ENCODE results near the gene CIB2. TPM values are rescaled to one million over a fixed set of nuclear protein-coding genes. Genes with fewer than 3 reads are reported as not detected.

The CIB2 gene
- total RNA-seq, 4 donors from 2014 or later: 2.0 to 8.5 (median 6.5) TPM

DNA sequence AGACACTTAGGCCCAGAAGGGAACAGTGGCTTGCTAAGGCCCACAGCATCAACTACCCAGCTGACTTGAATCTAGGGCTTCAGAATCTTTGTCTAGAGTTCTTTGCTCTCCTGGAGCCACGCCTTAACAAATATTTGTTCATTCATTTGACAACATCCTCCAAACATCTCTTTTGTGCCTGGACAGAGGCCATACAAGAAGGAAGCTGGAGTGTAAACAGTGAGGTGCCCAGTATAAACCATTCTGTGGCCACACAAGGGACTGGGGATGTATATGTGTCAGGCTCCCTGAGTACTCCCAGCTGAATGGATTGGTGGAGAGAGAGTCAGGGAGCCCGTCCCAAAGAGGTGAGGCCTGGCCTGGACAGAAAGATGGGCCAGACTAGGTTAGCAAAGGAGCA is 3.4 kb downstream of the CIB2 start:
- Histone ChIP-seq H3K27ac (no peak overlapping the region), H3K36me3 (no peaks in the 10 kb centered on the region), H3K9me3 (no peaks in the 10 kb centered on the region), H3K4me3 (no peak overlapping the region), H3K4me1 (peaks cover 24% of the 10 kb centered on the region), H3K27me3 (no peaks in the 10 kb centered on the region)
- TF ChIP-seq, protein P1, sequence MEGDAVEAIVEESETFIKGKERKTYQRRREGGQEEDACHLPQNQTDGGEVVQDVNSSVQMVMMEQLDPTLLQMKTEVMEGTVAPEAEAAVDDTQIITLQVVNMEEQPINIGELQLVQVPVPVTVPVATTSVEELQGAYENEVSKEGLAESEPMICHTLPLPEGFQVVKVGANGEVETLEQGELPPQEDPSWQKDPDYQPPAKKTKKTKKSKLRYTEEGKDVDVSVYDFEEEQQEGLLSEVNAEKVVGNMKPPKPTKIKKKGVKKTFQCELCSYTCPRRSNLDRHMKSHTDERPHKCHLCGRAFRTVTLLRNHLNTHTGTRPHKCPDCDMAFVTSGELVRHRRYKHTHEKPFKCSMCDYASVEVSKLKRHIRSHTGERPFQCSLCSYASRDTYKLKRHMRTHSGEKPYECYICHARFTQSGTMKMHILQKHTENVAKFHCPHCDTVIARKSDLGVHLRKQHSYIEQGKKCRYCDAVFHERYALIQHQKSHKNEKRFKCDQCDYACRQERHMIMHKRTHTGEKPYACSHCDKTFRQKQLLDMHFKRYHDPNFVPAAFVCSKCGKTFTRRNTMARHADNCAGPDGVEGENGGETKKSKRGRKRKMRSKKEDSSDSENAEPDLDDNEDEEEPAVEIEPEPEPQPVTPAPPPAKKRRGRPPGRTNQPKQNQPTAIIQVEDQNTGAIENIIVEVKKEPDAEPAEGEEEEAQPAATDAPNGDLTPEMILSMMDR (IDR thresholded peaks at IDR 0.05): no peak
- WGBS: 89% methylated on average over 2 of the region's 2 CpGs
- no peak for DNase-seq (ENCODE audit: low spot score in 2 of 2)

DNA sequence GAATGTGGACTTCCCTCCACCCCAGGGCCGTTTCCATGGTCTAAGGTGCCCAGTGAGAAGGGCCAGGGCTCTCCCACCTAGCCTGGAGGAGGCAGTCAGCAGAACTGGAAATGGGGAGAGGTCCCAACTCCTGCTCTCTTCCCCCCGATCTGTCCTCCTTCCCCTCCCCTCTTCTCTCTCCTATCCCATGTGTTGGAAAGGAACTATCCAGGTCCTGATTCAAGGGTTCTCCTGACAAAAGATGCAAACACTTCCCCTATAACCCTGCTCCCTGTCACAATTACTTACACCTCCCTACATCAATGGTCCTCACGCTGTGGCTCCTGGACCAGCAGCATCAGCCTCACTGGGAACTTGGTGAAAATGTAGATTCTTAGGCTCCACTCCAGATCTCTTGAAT is 6.0 kb downstream of the CIB2 start:
- Histone ChIP-seq H3K27ac (no peak overlapping the region), H3K9me3 (no peaks in the 10 kb centered on the region), H3K27me3 (no peaks in the 10 kb centered on the region), H3K4me3 (no peak overlapping the region), H3K4me1 (peaks cover under 1% of the 10 kb centered on the region), H3K36me3 (no peaks in the 10 kb centered on the region)
- WGBS: 90% methylated on average over 2 of the region's 3 CpGs
- TF ChIP-seq, protein P1 (IDR thresholded peaks at IDR 0.05): no peak
- TF ChIP-seq POLR2AphosphoS5 (IDR thresholded peaks at IDR 0.05) (no peak), EP300 (IDR thresholded peaks at IDR 0.05) (no peak), POLR2A (IDR thresholded peaks at IDR 0.05) (no peak)
- DNase-seq (ENCODE audit: low spot score in 2 of 2): no peak

DNA sequence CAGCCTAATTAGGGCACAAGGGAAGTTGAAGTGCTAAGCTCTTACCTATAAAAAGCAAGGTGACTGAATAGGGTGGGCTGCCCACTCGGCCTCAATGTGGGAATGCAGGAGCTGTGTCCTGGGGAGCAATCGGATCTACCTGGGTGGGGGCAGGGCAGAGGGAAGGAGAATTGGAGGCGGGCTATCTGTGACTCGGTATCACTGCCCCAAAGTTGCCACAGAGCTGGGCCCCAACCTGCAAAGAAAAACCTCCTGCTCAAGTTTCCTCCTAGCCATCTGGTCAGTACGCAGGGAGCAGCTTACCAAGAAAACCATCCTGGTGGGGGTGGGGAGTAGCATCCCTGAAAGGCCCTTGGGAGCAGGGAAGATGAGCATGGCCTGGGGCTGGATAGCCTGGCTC is 10.7 kb downstream of the CIB2 start:
- H3K27ac ChIP-seq: no peak overlapping the region
- WGBS: 89% methylated on average over 5 of the region's 5 CpGs
- H3K9me3 ChIP-seq: no peaks in the 10 kb centered on the region
- H3K36me3 ChIP-seq: no peaks in the 10 kb centered on the region
- no peaks in the 10 kb centered on the region for H3K4me1 ChIP-seq
- TF ChIP-seq POLR2A (IDR thresholded peaks at IDR 0.05): no peak
- TF ChIP-seq, protein P1 (IDR thresholded peaks at IDR 0.05): no peak
- TF ChIP-seq EP300 (IDR thresholded peaks at IDR 0.05): no peak
- TF ChIP-seq POLR2AphosphoS5 (IDR thresholded peaks at IDR 0.05): no peak
- no peak overlapping the region for H3K4me3 ChIP-seq
- no peak for DNase-seq (ENCODE audit: low spot score in 2 of 2)
- no peaks in the 10 kb centered on the region for H3K27me3 ChIP-seq

DNA sequence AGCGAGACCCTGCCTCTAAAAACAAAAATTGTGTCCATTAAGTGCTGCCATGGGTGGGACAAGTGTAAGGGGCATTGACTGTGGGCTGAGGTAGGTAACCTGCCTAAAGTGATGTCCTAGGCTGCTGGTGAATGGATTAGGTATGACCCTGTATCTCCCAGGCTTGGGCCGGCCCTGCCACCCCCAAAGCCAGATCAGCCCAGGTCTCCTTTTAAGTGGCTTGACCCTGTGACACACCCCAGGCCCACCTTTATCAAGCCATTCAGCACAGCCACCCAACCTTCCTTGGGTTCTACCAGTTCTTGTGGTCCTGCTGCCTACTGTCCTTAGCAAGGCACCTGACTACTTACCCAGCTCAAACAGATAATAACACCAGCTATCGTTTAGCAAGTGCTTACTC is 18.7 kb downstream of the CIB2 start:
- WGBS: 75% methylated on average over 3 of the region's 3 CpGs
- H3K27ac ChIP-seq: no peak overlapping the region
- no peaks in the 10 kb centered on the region for H3K27me3 ChIP-seq
- H3K4me1 ChIP-seq: no peaks in the 10 kb centered on the region
- H3K36me3 ChIP-seq: no peaks in the 10 kb centered on the region
- TF ChIP-seq POLR2A (IDR thresholded peaks at IDR 0.05) (no peak), POLR2AphosphoS5 (IDR thresholded peaks at IDR 0.05) (no peak), EP300 (IDR thresholded peaks at IDR 0.05) (no peak)
- TF ChIP-seq, protein P1 (IDR thresholded peaks at IDR 0.05): no peak
- no peaks in the 10 kb centered on the region for H3K9me3 ChIP-seq
- H3K4me3 ChIP-seq: no peak overlapping the region
- peak in 1 of 2 donors; percentile 29 for DNase-seq (ENCODE audit: low spot score in 2 of 2)

DNA sequence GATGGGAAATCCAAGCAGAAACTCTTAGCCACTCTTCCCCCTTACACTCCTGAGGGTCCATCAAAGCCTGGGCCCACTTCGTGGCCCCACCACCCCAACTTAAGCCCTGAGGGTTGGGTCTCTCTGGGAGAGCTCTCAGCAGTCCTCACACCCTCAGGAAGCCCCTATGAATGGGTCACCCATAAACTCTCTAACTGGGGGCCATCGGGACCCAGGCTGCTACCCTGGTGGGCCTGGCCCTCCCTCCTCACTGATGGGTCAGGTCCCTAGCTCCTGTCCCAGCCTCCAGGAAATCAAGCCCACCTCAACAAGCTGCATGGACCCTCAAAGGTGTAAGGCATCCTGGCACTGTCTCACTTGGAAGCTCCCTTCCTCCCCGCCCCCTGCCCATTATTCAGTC is 19.5 kb downstream of the CIB2 start:
- WGBS: 77% methylated on average over 3 of the region's 3 CpGs
- peak in 1 of 2 donors; percentile 49 for DNase-seq (ENCODE audit: low spot score in 2 of 2)
- TF ChIP-seq, protein P1 (IDR thresholded peaks at IDR 0.05): no peak
- no peak for TF ChIP-seq POLR2A (IDR thresholded peaks at IDR 0.05)
- TF ChIP-seq POLR2AphosphoS5 (IDR thresholded peaks at IDR 0.05): no peak
- TF ChIP-seq EP300 (IDR thresholded peaks at IDR 0.05): no peak
- no peaks in the 10 kb centered on the region for H3K36me3 ChIP-seq
- no peak overlapping the region for H3K27ac ChIP-seq
- H3K4me1 ChIP-seq: no peaks in the 10 kb centered on the region
- H3K27me3 ChIP-seq: no peaks in the 10 kb centered on the region
- no peak overlapping the region for H3K4me3 ChIP-seq
- H3K9me3 ChIP-seq: no peaks in the 10 kb centered on the region

All from suprapubic skin (tissue), 4 donors.